Activated T-helper 2 cell treated with anti-CD3 and anti-CD28 coated beads, Interferon-gamma antibody, Interleukin-2, Interleukin-4, amounts not matched to agents 10 μg/mL and 5 μg/mL and 100 μg/mL, durations not matched to agents 14 hours and 24 hours and 36 hours (primary cell): ENCODE results near the gene PLGRKT. TPM values are rescaled to one million over a fixed set of nuclear protein-coding genes. Genes with fewer than 3 reads are reported as not detected.
A peak's percentile ranks its signal among the peaks of the same experiment; 100 is the strongest.
"Not testable (repeated sequence)": the region's sequence is repeated elsewhere in the genome, so short reads cannot be mapped to it uniquely, and the experiment has no call there.

Source experiments
- DNase-seq: peaks from one replicate; pipeline ENCODE4 v3.0.0; 2021; ENCODE audit warnings: low spot score
- H3K27ac Mint-ChIP-seq: one replicate; pipeline ENCODE4 v1.8.0; 2021; ENCODE audit warnings: mixed read lengths
- H3K27me3 Mint-ChIP-seq: one replicate; pipeline ENCODE4 v1.8.0; 2021; ENCODE audit warnings: low read depth, mixed read lengths
- H3K36me3 Mint-ChIP-seq: one replicate; pipeline ENCODE4 v1.8.0; 2021; ENCODE audit warnings: low read depth, mixed read lengths
- H3K4me1 Mint-ChIP-seq: one replicate; pipeline ENCODE4 v1.8.0; 2021; ENCODE audit warnings: low read depth, mixed read lengths
- H3K4me3 Mint-ChIP-seq: one replicate; pipeline ENCODE4 v1.8.0; 2021; ENCODE audit warnings: low read depth, mild to moderate bottlenecking, moderate library complexity, mixed read lengths
- H3K9me3 Mint-ChIP-seq: one replicate; pipeline ENCODE4 v1.8.0; 2021; ENCODE audit warnings: mixed read lengths
- intact Hi-C: fragments of 100-400 bp; cut with micrococcal nuclease; formaldehyde crosslinking; loops from one replicate; pipeline ENCODE4 v1.15.1; 2023
- total RNA-seq: library from RNA; stranded (reverse); gene quantifications from 2 replicates; pipeline ENCODE4 v1.2.3, GENCODE V29; 2022

Gene PLGRKT
- total RNA-seq, 1 donor from 2014 or later = 39.3 TPM

GRCh38 chr9:5468850-5469249 lies 31.1 kb upstream of the PLGRKT start:
- no peak overlapping the region for H3K27ac Mint-ChIP-seq
- intact Hi-C loops = no loop called here
- peaks cover 16% of the 10 kb centered on the region for H3K4me1 Mint-ChIP-seq

GRCh38 chr9:5466766-5467165 lies 29.0 kb upstream of the PLGRKT start:
- H3K4me3 Mint-ChIP-seq = no peak overlapping the region
- no peaks in the 10 kb centered on the region for H3K27me3 Mint-ChIP-seq
- DNase-seq = no peak
- H3K4me1 Mint-ChIP-seq = peaks cover 18% of the 10 kb centered on the region
- intact Hi-C loops = no loop called here
- H3K27ac Mint-ChIP-seq = no peak overlapping the region
- peaks cover 90% of the 10 kb centered on the region for H3K36me3 Mint-ChIP-seq
- no peaks in the 10 kb centered on the region for H3K9me3 Mint-ChIP-seq

More at GRCh38 chr9:5468850-5469249, 31.1 kb upstream of the PLGRKT start:
- no peaks in the 10 kb centered on the region for H3K27me3 Mint-ChIP-seq
- no peaks in the 10 kb centered on the region for H3K9me3 Mint-ChIP-seq
- H3K4me3 Mint-ChIP-seq = no peak overlapping the region
- H3K36me3 Mint-ChIP-seq = peaks cover 74% of the 10 kb centered on the region
- no peak for DNase-seq

DNA sequence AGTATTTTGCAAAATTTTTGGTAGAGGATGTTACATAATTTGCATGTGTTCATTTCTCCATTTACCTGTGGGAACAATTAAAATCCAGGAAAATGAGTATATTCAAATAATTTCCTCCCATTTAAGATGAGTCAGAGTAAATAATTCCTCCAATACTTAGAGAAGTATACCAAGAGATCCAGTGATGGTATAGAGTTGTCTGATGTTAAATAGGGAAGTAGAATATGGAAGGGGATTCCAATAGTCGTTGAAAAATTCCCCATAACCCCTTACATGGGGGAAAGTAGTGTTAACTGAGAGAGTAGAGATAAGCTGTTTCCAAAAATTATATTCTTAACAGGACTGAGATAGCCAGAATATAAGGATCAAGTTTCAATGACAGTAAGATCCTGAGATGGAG lies 28.3 kb upstream of the PLGRKT start:
- peaks cover 95% of the 10 kb centered on the region for H3K36me3 Mint-ChIP-seq
- no peaks in the 10 kb centered on the region for H3K27me3 Mint-ChIP-seq
- H3K9me3 Mint-ChIP-seq = no peaks in the 10 kb centered on the region
- no peak overlapping the region for H3K27ac Mint-ChIP-seq
- H3K4me1 Mint-ChIP-seq = peaks cover 23% of the 10 kb centered on the region
- DNase-seq = no peak
- intact Hi-C loops = no loop called here
- H3K4me3 Mint-ChIP-seq = no peak overlapping the region

DNA sequence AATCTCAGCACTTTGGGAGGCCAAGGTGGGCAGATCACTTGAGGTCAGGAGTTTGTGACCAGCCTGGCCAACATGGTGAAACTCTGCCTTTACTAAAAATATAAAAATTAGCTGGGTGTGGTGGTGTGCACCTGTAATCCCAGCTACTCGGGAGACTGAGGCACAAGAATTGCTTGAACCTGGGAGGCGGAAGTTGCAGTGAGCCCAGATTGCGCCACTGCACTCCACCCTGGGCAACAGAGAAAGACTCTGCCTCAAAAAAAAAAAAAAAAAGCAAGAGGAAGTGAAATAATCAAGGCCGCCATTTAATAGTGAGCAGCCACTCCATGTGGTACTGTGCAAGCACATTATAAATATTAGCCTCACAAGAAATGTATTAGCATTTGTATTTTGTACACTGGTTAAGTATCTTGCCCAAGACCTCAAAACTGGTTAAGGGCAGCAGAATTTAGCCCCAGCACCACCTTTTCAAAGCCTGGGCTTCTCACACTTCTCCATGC lies 27.2 kb upstream of the PLGRKT start:
- DNase-seq, H3K4me3 Mint-ChIP-seq, H3K9me3 Mint-ChIP-seq, H3K27ac Mint-ChIP-seq, intact Hi-C loops, H3K27me3 Mint-ChIP-seq: not testable (repeated sequence)
- Mint-ChIP-seq H3K36me3 (peaks cover 96% of the 10 kb centered on the region), H3K4me1 (peaks cover 23% of the 10 kb centered on the region)

- Mint-ChIP-seq H3K4me1 (peaks cover 56% of the 10 kb centered on the region), H3K9me3 (no peaks in the 10 kb centered on the region), H3K36me3 (peaks cover 93% of the 10 kb centered on the region), H3K27me3 (no peaks in the 10 kb centered on the region), H3K4me3 (peak overlapping the region; percentile 51), H3K27ac (peak overlapping the region; percentile 74)
- DNase-seq = no peak
- intact Hi-C loops = no loop called here
These were observed 22.4 kb upstream of the PLGRKT start for GRCh38 chr9:5460157-5460556.

DNA sequence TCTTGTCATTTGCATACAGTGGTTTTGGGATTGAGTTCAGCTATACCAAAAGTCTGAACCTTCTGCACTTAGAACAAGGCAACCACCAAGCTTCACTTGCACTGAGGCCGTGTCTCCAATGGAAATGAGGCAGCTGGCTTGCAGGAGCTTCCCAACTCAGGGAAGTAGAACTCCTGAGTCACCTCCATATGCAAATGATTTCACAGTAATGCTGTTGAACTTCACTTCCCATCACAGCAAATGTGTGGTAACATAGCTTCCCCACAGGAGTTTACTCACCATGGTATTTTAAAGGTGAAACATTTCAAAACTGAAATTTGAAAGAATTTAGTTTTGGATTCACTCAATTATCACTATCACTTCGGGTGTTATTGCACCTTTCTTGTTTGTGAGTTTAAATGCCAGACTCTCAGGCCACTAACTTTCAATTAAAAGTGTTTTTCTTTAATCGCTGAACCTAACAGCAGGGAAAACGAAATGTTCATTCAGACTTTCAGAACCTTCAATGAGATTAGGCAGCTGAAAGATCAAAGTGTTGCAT lies 21.6 kb upstream of the PLGRKT start:
- intact Hi-C loops = loop anchor here (1.0 to 10.0 kb wide), 10 partner anchors 9 to 1935 kb away; partner anchors contain the start of genes CD274, PDCD1LG2, RFX3 and UHRF2
- Mint-ChIP-seq H3K4me1 (peaks cover 63% of the 10 kb centered on the region), H3K4me3 (peak overlapping the region; percentile 51), H3K27me3 (no peaks in the 10 kb centered on the region), H3K36me3 (peaks cover 89% of the 10 kb centered on the region), H3K9me3 (no peaks in the 10 kb centered on the region), H3K27ac (peak overlapping the region; percentile 74)
- no peak for DNase-seq

GRCh38 chr9:5455181-5455580 lies 17.5 kb upstream of the PLGRKT start:
- Mint-ChIP-seq H3K27me3 (no peaks in the 10 kb centered on the region), H3K36me3 (peaks cover 75% of the 10 kb centered on the region), H3K27ac (peak overlapping the region; percentile 75), H3K4me1 (peaks cover 73% of the 10 kb centered on the region), H3K4me3 (peak overlapping the region; percentile 62), H3K9me3 (no peaks in the 10 kb centered on the region)
- DNase-seq = no peak
- intact Hi-C loops = loop anchor here (1.0 to 10.0 kb wide), 7 partner anchors 18 to 1930 kb away; partner anchors contain the start of genes PDCD1LG2, PLGRKT, RFX3 and UHRF2

GRCh38 chr9:5453673-5454072 lies 15.9 kb upstream of the PLGRKT start:
- Mint-ChIP-seq H3K27ac (no peak overlapping the region), H3K4me3 (peak overlapping the region; percentile 79), H3K36me3 (peaks cover 61% of the 10 kb centered on the region), H3K9me3 (no peaks in the 10 kb centered on the region), H3K4me1 (peaks cover 67% of the 10 kb centered on the region), H3K27me3 (no peaks in the 10 kb centered on the region)
- DNase-seq = no peak
- intact Hi-C loops = loop anchor here (10.0 kb wide), 4 partner anchors 311 to 1929 kb away; partner anchors contain the start of genes RFX3 and UHRF2

DNA sequence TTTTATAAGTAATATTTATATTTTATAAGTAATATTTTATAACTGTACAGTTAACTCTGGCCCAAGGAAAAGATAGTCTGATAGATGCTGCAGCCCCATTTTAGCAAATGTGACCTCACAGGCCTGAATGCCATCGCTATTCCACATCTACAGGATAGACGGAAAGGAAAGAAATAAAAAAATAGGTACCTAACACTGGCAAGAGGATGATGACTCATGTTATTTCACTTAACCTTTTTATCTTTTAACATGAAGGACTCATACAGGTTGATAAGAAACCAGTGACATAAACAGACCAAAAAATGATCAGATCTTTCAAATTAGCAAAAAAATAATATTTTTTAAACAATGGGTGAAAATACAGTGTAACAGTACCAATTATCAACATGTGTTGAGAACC lies 15.3 kb upstream of the PLGRKT start:
- peaks cover 67% of the 10 kb centered on the region for H3K4me1 Mint-ChIP-seq
- peak overlapping the region; percentile 58 for H3K27ac Mint-ChIP-seq
- no peak for DNase-seq
- H3K9me3 Mint-ChIP-seq = no peaks in the 10 kb centered on the region
- H3K27me3 Mint-ChIP-seq = no peaks in the 10 kb centered on the region
- H3K36me3 Mint-ChIP-seq = peaks cover 54% of the 10 kb centered on the region
- peak overlapping the region; percentile 79 for H3K4me3 Mint-ChIP-seq
- intact Hi-C loops = loop anchor here (10.0 kb wide), 4 partner anchors 312 to 1928 kb away; partner anchors contain the start of genes RFX3 and UHRF2

DNA sequence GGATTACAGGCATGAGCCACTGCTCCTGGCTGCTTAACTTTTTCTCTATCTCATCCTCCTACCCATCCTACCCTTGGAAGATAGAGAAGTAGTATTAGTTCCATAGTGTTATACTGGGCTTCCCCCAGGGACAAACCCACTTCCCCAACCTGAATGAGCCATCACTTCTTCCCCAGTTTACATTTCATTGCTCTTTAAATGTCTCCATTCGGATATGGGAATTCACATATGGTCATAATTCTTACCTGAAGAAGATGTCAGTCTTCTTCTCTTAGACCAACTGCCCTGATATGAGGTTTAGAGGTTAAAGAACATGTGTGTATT lies 14.5 kb upstream of the PLGRKT start:
- peaks cover 67% of the 10 kb centered on the region for H3K4me1 Mint-ChIP-seq
- peaks cover 47% of the 10 kb centered on the region for H3K36me3 Mint-ChIP-seq
- peak overlapping the region; percentile 60 for H3K27ac Mint-ChIP-seq
- H3K27me3 Mint-ChIP-seq = no peaks in the 10 kb centered on the region
- H3K9me3 Mint-ChIP-seq = no peaks in the 10 kb centered on the region
- no peak for DNase-seq
- intact Hi-C loops = loop anchor here (10.0 kb wide), 4 partner anchors 313 to 1927 kb away; partner anchors contain the start of genes RFX3 and UHRF2
- H3K4me3 Mint-ChIP-seq = peak overlapping the region; percentile 97

DNA sequence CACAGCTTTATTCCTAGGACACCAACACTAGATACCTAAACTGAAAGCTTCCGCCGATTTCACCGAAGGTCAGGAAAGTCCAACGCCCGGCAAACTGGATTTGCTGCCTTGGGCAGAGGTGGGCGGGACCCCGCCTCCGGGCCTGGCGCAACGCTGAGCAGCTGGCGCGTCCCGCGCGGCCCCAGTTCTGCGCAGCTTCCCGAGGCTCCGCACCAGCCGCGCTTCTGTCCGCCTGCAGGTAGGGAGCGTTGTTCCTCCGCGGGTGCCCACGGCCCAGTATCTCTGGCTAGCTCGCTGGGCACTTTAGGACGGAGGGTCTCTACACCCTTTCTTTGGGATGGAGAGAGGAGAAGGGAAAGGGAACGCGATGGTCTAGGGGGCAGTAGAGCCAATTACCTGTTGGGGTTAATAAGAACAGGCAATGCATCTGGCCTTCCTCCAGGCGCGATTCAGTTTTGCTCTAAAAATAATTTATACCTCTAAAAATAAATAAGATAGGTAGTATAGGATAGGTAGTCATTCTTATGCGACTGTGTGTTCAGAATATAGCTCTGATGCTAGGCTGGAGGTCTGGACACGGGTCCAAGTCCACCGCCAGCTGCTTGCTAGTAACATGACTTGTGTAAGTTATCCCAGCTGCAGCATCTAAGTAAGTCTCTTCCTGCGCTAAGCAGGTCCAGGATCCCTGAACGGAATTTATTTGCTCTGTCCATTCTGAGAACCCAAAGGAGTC lies 12.8 kb upstream of the PLGRKT start, which contains the start of gene CD274:
CD274 (plus strand) TSS at position 184 of the 733 bp plus-strand sequence. CDS start 5,572 bp downstream, outside the sequence.
- DNase-seq = peak; percentile 77
- Mint-ChIP-seq H3K27ac (peak within 1 kb of the TSS; percentile 92), H3K27me3 (no peaks in the 10 kb centered on the region), H3K4me3 (peak within 1 kb of the TSS; percentile 97), H3K36me3 (peaks cover 33% of the 10 kb centered on the region), H3K9me3 (no peaks in the 10 kb centered on the region), H3K4me1 (peaks cover 71% of the 10 kb centered on the region)
- intact Hi-C loops = loop anchor here (1.0 to 10.0 kb wide), 9 partner anchors 9 to 1926 kb away; partner anchors contain the start of genes JAK2, PDCD1LG2, PLGRKT and RFX3

DNA sequence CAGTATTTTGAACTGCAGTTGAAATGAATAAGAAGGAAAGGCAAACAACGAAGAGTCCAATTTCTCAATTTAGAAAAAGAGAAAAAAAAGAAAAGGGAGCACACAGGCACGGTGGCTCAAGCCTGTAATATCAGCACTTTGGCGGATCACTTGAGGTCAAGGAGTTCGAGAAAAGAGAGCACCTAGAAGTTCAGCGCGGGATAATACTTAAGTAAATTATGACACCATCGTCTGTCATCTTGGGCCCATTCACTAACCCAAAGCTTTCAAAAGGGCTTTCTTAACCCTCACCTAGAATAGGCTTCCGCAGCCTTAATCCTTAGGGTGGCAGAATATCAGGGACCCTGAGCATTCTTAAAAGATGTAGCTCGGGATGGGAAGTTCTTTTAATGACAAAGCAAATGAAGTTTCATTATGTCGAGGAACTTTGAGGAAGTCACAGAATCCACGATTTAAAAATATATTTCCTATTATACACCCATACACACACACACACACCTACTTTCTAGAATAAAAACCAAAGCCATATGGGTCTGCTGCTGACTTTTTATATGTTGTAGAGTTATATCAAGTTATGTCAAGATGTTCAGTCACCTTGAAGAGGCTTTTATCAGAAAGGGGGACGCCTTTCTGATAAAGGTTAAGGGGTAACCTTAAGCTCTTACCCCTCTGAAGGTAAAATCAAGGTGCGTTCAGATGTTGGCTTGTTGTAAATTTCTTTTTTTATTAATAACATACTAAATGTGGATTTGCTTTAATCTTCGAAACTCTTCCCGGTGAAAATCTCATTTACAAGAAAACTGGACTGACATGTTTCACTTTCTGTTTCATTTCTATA lies 12.0 kb upstream of the PLGRKT start:
- H3K9me3 Mint-ChIP-seq = no peaks in the 10 kb centered on the region

More for the DNA sequence above, 12.0 kb upstream of the PLGRKT start:
- H3K4me3 Mint-ChIP-seq = peak overlapping the region; percentile 97
- H3K36me3 Mint-ChIP-seq = peaks cover 26% of the 10 kb centered on the region
- no peaks in the 10 kb centered on the region for H3K27me3 Mint-ChIP-seq
- intact Hi-C loops = loop anchor here (1.0 to 10.0 kb wide), 8 partner anchors 10 to 1925 kb away; partner anchors contain the start of genes JAK2, PDCD1LG2, PLGRKT and RFX3
- H3K4me1 Mint-ChIP-seq = peaks cover 68% of the 10 kb centered on the region
- no peak for DNase-seq
- peak overlapping the region; percentile 92 for H3K27ac Mint-ChIP-seq
